ENCODE measurements around the gene RPS27.

DNA sequence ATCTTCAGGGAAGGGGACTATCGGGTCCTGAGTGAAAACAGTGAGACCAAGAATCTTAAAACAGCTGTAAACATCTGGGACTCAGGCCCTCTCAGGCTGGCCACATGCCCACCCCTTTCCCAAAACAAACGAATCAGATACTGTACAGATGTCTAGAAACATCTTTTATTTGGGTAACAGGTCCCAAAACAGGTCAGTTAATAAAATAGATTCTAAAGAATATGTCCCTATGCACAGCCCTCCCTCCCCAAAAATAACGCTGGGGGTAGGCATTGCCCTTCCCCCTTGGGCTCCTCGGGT is 31.7 kb upstream of the RPS27 start:
- TF ChIP-seq EZH2 (IDR thresholded peaks at IDR 0.05; ENCODE audit: low read depth, unreplicated experiment) = no peak
- TF ChIP-seq JUNB (IDR thresholded peaks at IDR 0.05; ENCODE audit: unreplicated experiment) = no peak
- no peak for TF ChIP-seq EZH2phosphoT487 (IDR thresholded peaks at IDR 0.05; ENCODE audit: unreplicated experiment)
- TF ChIP-seq CTCF (conservative IDR thresholded peaks at IDR 0.05; ENCODE audit: low read depth in 2 of 2) = no peak
- TF ChIP-seq POLR2AphosphoS5 (IDR thresholded peaks at IDR 0.05; ENCODE audit: low read depth) = no peak
- no peak for TF ChIP-seq CREB1 (CRISPR knock-in tag; IDR thresholded peaks at IDR 0.05; ENCODE audit: low read depth)
- no peak for TF ChIP-seq ZNF462 (CRISPR knock-in tag; IDR thresholded peaks at IDR 0.05)
- no peak for TF ChIP-seq REST (IDR thresholded peaks at IDR 0.05; ENCODE audit: unreplicated experiment)
- no peak for TF ChIP-seq STAT1 (IDR thresholded peaks at IDR 0.05; ENCODE audit: unreplicated experiment)
- TF ChIP-seq, protein P1, sequence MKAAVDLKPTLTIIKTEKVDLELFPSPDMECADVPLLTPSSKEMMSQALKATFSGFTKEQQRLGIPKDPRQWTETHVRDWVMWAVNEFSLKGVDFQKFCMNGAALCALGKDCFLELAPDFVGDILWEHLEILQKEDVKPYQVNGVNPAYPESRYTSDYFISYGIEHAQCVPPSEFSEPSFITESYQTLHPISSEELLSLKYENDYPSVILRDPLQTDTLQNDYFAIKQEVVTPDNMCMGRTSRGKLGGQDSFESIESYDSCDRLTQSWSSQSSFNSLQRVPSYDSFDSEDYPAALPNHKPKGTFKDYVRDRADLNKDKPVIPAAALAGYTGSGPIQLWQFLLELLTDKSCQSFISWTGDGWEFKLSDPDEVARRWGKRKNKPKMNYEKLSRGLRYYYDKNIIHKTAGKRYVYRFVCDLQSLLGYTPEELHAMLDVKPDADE (IDR thresholded peaks at IDR 0.05) = no peak
